GM21717 (cell line): ENCODE results near the gene ZNF207.
"Not testable (repeated sequence)": the region's sequence is repeated elsewhere in the genome, so short reads cannot be mapped to it uniquely, and the experiment has no call there.

Experiments
- ATAC-seq: cut with Tn5 transposase; IDR thresholded peaks from one replicate; pipeline ENCODE4 v1.9.1; 2021; ENCODE audit warnings: mild to moderate bottlenecking, moderate library complexity; ENCODE audit not compliant: unreplicated experiment

The ZNF207 gene

DNA sequence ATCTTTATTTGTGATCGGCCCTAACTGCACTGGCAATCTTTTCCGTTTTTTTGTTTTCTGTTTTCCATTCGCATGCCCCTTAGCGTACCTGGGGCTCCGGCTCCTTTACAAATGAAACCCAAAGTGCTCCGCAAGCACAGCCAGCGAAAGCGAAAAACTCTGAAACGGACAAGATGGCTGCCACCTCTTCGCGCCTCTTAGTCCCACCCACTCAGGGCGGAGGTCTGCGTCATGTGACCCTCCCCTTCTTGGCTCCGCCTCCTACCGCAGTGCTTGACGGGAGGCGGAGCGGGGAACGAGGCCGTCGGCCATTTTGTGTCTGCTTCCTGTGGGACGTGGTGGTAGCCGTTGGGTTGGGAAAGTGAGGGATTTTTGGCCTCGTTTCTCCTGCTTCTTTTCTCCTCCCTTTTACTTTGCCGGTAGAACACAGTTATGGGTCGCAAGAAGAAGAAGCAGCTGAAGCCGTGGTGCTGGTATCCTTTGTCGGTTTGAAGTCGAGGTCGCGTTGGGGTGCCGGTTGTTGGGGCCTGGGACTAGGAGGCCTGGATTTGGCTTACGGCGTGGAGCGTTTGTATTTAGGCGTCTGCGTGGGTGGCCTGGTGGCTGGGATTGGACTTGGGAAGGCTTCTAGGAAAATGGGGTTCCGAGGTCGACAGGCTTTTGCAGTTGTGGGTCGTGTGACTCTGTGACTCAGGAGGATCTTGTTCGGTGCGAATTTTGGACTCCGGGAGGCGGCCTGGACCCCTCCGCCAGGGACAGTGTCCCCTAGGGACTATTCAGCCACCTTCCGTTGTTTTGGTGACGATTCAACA is at the start of gene ZNF207:
Gene ZNF207 (plus strand): TSS at position 304 of the 812 bp plus-strand sequence. CDS start 129 bp downstream, at position 433.
- ATAC-seq = peak; percentile 86

DNA sequence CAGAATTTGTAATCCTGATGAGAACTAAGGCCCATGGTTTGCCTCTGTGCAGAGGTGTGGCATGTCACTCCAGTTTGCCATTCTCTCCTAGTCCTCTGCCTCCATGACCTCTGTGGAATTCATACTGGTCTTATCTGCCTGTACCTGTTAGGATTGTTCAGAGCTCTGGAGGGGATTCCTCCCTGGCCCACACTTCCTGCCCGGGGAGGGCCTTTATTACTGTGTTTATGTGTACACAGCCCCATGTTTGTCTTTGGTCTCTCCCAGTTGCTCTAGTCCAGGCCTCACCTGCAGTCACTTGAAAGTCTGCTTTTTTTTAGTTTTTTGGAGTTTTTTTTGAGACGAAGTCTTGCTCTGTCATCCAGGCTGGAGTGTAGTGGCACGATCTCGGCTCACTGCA is 47.9 kb upstream of the ZNF207 start:
- no peak for ATAC-seq

DNA sequence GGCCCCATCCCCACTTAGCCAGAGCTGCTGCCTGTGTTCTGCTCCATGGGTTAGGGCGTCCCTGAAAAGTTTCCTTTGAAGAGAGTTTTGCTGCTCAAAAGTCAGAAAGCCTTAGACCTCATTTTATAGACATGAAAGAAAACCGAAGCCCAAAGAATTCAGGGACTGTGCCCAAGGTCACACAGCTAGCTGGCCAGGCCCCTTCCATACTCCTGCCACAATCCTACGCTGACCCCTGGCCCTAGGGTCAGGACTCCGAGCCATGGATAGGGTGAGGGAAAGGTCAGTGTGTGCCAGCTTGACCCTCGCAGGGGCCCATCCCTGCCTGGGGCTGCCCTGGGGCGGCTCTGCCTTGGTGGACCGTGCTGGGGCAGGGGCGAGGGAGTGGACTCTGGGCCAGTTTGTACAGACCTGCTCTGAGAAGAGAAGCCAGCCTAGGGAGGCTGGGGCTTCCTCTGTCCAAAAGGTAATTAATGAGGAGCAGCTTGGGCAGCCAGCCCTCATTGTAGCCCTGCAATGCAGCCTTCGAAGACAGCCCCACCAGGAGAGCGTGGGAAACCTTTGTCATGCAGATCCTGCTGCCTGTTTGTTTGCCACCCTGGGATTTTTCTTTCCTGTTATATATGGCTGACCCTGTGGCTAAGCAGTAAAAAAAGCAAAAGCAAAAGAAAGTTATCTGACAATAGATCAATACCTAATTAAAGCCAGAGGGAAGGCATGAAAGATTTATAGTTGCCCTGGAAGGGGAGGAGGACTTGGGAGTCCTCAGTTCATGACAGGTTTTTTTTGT is 46.9 kb upstream of the ZNF207 start:
- no peak for ATAC-seq

DNA sequence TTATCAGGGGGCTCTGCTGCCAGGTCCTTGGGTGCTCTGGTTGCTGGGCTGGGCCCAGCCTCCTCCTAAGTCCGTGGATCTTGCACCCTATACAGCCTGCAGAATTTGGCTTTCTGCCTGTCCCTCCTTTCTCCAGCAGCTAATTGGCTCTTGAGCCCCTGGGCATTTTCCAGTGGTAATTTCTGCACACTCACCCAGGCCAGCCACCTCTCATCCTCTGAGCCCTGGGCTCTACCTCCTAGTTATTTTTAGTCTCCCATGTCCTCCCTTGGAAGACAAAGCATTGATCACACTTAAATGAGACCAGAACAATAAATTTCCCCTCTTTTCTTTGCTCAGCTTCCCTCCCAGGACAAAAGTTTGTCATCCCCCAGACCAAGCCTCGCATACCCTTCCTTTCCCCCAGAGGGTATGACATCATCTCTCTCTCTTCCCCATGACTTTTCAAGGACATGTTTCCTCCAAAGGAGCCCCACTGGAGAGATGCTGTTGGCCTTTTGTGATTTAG is 46.1 kb upstream of the ZNF207 start:
- no peak for ATAC-seq

GRCh38 chr17:32305049-32305448 is 44.9 kb upstream of the ZNF207 start:
- ATAC-seq = no peak

GRCh38 chr17:32307658-32308057 is 42.3 kb upstream of the ZNF207 start:
- ATAC-seq = no peak

- ATAC-seq = no peak
These were observed 38.9 kb upstream of the ZNF207 start for GRCh38 chr17:32311028-32311536.

DNA sequence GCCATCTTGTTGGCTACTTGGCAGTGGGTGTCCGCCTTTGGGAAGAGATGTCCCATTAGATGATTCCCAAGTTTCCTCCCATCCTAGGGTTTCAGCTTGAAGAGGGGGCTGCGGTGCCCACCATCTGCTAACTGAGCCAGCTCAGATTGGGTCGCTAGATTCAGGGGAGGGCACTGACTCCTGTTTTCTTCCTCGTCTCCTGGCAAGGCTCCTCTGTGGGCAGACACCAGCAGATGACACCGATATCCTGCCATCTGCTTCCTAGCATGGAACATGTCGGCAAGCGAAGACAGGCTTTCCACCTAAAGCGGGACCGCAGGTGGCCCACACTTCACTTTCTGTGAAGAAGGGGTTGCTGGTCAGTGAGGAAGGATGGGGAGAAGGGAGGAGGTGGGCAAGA is 35.3 kb upstream of the ZNF207 start:
- ATAC-seq = no peak

GRCh38 chr17:32315171-32315570 is 34.8 kb upstream of the ZNF207 start:
- no peak for ATAC-seq

- ATAC-seq = not testable (repeated sequence)
These were observed 33.3 kb upstream of the ZNF207 start for GRCh38 chr17:32316653-32317052.

DNA sequence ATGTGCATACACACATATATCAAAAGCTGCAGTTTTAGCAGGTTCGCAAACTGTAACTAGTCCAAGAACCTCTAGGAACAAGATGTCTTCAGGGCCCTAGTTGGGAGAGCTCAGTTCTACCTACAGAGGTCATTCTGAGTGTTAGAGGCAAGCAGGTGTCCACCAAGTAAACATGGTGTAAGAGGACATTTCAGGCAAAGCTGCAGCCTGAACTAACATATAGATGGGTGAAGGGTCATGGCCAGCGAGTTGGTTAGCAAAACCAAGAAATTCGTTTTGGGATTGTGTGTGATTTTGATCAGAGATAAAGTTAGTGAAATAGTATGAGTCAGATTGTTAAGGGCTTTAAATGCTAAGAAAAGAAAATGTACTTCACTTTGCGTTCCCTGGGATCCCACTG is 32.6 kb upstream of the ZNF207 start:
- no peak for ATAC-seq

- ATAC-seq = no peak
These were observed 31.9 kb upstream of the ZNF207 start for GRCh38 chr17:32318071-32318470.

DNA sequence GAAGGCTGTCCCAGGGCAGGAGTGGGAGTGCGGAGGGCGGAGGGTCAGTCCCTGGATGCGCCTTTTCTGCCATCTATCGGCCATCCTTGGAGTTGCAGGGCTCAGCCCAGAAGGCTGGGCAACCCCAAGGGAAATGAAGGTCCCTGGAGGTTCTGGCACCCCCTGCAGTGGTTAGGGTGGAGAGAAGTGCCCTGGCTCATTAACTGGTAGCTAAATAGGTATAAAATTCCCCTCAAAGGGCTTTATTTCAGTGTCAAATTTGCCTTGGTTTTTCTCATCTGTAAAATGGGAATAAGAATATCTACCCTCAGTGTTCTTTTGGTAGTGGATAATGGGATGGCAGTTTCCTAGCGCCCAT is 30.4 kb upstream of the ZNF207 start:
- ATAC-seq = peak; percentile 58

DNA sequence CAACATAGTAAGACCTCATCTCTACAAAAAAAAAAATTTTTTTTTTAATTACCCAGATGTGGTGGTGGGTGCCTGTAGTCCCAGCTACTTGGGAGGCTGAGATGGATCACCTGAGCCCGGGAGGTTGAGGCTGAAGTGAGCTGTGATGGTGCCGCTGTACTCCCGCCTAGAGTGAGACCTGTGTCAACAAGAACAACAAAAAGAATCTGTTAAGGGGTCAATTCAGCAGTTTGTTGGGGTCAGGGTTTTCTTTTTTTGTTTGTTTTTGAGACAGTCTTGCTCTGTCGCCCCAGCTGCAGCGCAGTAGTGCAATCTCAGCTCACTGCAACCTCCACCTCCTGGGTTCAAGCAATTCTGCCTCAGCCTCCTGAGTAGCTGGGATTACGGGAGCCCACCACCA is 29.9 kb upstream of the ZNF207 start:
- not testable (repeated sequence) for ATAC-seq

GRCh38 chr17:32320847-32321246 is 29.1 kb upstream of the ZNF207 start:
- ATAC-seq = no peak

GRCh38 chr17:32323046-32323445 is 26.9 kb upstream of the ZNF207 start:
- no peak for ATAC-seq

DNA sequence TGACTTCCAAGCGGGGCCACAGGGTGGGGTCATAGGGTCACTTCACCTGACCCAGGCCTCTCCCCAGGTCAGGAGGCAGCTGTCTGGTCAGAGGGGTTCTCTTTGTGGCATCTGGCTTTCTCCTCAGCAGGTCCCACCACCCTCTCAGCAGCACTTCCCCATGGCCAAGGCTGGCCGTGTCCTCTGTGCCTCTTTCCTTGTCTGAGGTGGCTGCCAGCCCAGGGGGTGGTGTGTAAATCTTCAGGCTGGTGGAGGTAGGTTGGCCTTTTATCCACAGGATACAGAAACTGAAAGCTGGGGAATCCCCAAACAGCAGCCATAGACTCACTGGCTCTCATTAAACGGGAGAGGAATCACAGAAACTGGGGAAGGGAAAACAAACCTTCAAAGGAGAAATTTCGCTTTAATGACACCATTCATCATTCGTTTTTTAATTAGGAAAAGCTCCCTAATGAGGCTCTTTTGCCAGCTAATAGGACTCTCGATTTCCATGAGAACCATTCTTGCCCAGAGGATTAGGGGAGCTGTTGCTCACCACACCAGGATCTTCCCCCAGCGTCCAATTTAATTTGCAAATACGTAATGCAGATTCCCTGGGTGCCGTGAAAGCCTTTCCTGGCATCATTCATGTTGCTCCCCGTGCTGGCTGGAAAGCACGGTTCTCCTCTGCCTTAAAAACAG is 26.0 kb upstream of the ZNF207 start:
- ATAC-seq = no peak

DNA sequence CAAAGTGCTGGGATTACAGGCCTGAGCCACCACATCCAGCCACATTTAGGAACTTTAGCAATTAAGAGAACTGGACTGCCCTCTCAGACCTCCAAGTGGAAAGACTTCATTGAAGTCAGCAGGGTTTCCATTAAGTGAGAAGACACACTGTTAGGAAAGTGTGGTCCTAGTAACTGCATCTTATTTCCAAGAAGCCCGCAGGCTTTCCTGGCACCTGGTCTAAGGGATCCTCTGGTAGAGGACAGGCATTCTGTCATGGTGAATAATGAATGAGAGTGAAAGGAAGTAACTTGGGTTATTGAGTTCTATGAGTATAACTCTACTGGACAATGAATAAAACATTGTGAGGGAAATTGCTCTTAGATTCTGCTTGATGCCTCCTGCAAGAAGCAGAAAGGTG is 22.0 kb upstream of the ZNF207 start:
- no peak for ATAC-seq

GRCh38 chr17:32330147-32330546 is 19.8 kb upstream of the ZNF207 start:
- no peak for ATAC-seq

- no peak for ATAC-seq
These were observed 18.5 kb upstream of the ZNF207 start for GRCh38 chr17:32331243-32332040.
